KOPT-K1 (cell line): ENCODE data around the gene HPGDS.

Experiments
- H3K27ac ChIP-seq: fragments of 200-600 bp; sonication (generic); 2 replicates; pipeline ENCODE4 v1.5.1; 2016; ENCODE audit warnings: antibody characterized with exemption, mild to moderate bottlenecking, low read depth, low read length; ENCODE audit not compliant: poor library complexity, severe bottlenecking
- H3K36me3 ChIP-seq: fragments of 200-600 bp; sonication (generic); 2 replicates; pipeline ENCODE4 v1.5.1; 2017; ENCODE audit warnings: antibody characterized with exemption, mild to moderate bottlenecking, low read length, moderate library complexity; ENCODE audit not compliant: insufficient read depth
- H3K9me3 ChIP-seq: fragments of 200-600 bp; sonication (generic); 2 replicates; pipeline ENCODE4 v1.5.1; 2017; ENCODE audit warnings: antibody characterized with exemption, low read length, mild to moderate bottlenecking; ENCODE audit not compliant: insufficient read depth, poor library complexity, severe bottlenecking

Gene HPGDS

DNA sequence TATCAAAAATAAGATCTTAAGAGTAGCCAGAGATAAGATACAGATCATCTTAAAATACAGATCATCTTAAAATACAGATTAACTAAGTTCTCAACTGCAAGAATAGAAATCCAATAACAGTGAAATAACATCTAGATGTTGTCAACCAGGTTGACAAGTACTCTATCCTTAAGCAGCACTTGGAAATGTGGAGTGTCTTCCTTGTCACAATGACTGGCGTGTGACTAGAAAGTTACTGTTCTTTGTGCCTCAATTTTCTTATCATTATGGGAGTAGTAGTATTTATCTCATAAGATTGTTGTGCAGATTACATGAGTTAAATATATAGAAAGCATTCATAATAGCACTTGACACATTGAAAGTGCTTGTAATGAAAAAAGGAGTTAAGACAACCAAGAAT lies 25.8 kb upstream of the HPGDS start:
- H3K9me3 ChIP-seq, result no peaks in the 10 kb centered on the region
- no peak overlapping the region for H3K27ac ChIP-seq
- H3K36me3 ChIP-seq, result no peaks in the 10 kb centered on the region

DNA sequence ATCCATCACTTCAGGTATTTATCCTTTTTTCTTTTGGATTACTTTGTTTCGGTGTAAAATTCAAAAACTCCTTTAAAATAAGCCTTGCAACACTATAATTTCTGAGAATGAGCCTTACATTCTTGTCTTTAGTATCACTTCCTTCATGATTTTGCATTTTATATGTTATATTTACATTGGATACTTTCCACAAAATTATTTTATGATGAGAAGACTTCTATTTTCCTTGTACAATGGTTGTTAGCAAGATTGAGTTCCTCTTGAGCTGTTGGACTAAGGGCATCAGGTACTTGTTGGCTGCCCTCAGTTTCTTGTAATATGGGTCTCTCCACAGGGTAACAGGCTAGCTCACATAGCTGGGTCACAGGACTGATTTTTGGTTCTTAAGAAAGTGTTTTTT lies 22.7 kb upstream of the HPGDS start:
- Histone ChIP-seq H3K36me3 (no peaks in the 10 kb centered on the region), H3K9me3 (no peaks in the 10 kb centered on the region), H3K27ac (no peak overlapping the region)

DNA sequence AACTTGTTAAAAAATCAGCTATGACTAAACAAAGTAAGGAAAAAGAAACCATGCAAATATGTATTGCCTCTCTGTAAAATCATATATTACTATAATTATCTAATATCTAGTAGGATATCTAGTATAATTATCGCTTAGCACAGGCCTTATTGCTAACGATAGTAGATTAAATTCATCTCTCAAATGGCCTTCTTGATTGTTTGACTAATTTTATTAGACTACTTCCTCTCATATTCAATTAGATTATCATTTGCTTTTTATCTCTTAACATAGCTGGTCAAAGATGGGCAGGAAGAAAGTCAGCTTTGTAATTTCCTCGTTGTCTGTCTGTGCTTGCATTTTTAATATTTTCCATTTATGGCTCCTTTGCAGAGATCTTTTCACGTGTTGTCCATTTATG lies 21.9 kb upstream of the HPGDS start:
- H3K27ac ChIP-seq, result no peak overlapping the region

DNA sequence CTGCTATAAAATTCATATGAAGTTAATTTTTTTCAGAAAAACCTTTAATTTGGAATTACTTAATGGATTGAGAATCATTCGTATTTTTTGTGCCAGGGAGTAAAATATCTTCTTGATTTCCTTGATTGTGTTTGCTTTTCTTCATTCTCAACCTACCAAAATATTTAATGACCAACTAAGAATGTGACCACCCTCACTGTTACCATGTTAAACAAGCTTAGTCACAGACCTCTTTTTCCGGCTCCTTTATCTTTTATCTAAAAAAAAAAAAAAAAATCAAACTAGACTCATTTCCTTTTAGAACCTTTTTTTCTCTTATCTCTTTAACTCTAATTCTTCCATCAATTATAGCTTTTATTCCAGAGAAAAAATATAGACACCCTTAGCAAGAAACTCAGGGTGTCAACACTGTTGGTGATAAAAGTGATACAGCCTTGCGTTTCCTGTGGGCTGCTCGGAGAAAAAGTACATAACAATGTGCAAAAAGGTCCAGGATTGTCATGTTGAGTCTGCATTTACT lies 20.6 kb upstream of the HPGDS start:
- Histone ChIP-seq H3K27ac (no peak overlapping the region), H3K36me3 (no peaks in the 10 kb centered on the region), H3K9me3 (no peaks in the 10 kb centered on the region)

More for the DNA sequence above, 21.9 kb upstream of the HPGDS start:
- H3K36me3 ChIP-seq, result no peaks in the 10 kb centered on the region
- H3K9me3 ChIP-seq, result no peaks in the 10 kb centered on the region

DNA sequence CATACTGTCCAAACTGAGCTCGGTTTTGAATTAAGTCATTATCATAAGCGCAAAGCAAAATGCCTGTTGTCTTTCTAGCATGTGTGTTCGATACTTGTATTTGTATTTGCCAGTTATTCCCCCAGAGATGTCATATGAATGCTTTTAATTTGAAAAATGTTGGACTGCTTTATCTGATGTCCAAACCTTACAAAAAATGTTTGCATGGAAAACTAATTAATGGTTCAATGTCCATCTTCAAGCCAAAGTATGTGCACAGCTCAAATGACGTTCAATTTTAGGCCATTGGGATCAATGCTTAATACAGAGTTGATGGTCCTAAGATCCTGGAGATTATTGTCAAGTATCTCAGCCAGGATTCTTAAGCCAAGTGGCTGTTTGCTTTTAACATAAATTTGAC lies 17.2 kb upstream of the HPGDS start:
- Histone ChIP-seq H3K9me3 (no peaks in the 10 kb centered on the region), H3K36me3 (no peaks in the 10 kb centered on the region), H3K27ac (no peak overlapping the region)

DNA sequence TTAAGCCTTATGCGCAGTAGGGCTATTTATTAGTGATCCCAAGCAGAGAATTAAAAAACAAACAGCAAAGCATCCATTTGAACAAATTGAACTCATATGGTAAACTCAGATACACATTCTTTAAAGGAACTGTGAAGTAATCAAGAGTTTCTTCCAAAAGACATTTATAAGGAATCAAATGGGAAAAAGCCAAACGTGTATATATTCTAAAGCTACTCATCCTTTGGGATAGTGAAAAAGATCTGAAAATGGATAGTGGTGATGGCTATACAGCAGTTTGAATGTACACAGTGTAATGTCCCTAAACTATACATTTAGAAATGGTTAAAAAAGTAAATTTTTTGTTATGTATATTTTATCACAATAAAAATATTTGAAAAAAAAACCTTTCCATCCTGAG lies 16.6 kb upstream of the HPGDS start:
- Histone ChIP-seq H3K27ac (no peak overlapping the region), H3K9me3 (no peaks in the 10 kb centered on the region), H3K36me3 (no peaks in the 10 kb centered on the region)

DNA sequence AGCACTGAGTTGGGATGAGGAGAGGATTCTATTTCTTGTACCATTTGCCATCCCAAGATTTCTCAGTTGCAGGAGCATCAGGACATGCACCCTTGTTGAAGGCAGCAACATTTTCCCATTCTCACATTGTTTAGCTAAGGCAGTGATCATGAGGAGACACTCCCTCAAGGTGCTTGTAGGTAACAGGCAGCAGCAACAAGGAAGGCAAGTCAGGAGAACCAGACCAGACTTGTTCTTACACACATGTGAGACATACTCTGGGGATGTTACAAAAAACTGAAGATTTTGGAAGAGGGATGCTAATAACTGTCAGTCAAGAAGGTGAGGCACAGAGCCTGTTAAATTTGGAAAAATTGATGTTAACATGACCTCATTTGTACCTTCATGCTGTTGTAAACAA lies 15.5 kb upstream of the HPGDS start:
- H3K36me3 ChIP-seq, result no peaks in the 10 kb centered on the region
- no peak overlapping the region for H3K27ac ChIP-seq
- no peaks in the 10 kb centered on the region for H3K9me3 ChIP-seq

DNA sequence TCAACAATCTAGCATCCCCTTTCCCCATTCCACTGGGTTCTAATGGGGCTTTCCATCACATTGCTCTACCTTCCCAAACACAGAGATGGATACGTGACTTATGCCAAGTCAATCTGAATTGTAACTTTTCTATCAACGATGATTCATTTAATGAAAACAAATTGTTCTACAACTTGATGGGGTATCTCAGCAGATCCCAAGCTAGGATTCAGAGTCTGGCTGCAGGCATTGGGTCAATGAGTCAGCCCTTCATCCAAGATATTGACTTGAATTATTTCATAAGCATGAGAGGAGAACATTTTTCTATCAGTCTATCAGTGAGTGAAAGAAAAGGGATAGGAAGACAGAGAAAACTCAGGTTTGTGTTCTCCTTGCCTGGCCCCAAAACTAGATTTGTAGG lies 15.0 kb upstream of the HPGDS start:
- Histone ChIP-seq H3K27ac (no peak overlapping the region), H3K9me3 (no peaks in the 10 kb centered on the region), H3K36me3 (no peaks in the 10 kb centered on the region)

DNA sequence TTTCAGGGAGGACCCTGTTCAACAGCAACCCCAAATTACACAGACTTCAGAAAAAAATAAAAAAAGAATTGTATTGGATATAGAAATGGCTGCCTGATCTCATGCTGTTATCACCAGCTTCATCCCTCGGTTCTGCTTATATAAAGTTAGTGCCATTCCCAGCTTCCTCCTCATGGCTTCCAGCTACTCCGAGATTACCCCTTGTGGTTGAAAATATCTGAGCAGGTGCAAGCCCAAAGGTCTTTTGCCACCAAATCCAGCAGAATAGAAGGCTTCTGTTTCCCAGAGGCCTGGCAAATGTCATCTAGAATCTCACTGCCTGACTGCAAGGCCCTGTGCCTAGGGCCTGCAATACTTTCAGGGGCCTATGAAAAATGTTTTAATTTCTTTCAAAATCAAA lies 13.8 kb upstream of the HPGDS start:
- no peaks in the 10 kb centered on the region for H3K9me3 ChIP-seq
- no peak overlapping the region for H3K27ac ChIP-seq
- no peaks in the 10 kb centered on the region for H3K36me3 ChIP-seq

DNA sequence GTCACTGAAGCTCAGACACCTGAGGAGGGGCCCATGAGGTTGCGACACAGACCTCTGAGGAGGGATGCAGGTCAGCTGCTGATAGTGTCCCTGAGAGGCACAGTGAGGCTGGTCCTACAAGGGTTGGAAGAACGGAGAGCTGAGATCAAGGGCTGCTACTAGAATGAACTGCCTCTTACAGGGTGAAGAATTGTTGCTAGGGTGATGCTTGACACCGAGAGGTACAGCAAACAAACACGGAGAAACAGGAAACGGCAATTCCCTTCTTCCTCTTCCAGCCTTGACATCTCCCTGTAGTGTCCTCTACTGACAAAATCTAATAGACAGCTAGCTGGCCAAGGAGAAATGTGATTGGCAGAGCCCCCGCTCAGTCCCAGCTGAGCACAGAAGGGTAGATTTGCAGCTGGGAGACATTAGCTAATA lies 11.8 kb upstream of the HPGDS start:
- Histone ChIP-seq H3K9me3 (no peaks in the 10 kb centered on the region), H3K36me3 (no peaks in the 10 kb centered on the region), H3K27ac (no peak overlapping the region)

DNA sequence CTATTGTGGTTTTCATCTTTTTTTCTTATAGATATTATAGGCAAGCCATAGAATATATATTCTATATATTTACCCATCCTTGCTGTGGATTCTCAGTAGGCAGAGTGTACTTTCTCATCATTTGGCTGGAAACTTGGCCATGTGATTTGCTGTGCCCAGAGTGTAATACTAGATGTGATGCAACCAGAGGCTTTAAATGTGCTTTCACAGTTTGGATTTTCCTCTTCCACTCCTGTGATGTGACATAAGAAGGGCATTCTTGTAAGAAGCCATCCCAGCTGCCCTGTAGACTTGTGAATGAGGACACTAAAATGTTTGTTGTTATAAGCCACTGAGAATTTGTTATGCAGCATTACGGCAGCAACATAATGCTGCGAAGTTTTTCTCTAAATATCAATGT lies 10.4 kb upstream of the HPGDS start:
- no peak overlapping the region for H3K27ac ChIP-seq
- H3K36me3 ChIP-seq, result no peaks in the 10 kb centered on the region
- H3K9me3 ChIP-seq, result no peaks in the 10 kb centered on the region

DNA sequence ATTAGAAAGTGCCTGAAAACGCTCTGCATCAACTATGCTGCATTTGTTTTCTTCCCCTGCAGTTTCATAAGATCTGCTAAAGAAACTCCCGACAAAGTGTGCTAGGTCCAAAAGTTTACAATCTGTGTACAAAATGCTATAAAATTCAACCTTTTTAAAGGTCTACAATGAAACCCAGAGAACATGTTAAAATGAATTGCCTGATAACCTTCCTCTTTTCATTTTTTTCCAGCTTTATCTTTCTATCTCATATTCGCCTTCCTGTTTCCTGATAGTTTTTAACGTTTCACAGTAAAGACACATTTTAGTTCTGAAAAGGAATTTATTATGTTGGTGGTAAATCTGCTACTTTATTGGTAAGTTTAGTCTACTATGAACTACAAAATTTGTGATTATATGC lies 9.5 kb upstream of the HPGDS start:
- Histone ChIP-seq H3K36me3 (no peaks in the 10 kb centered on the region), H3K9me3 (no peaks in the 10 kb centered on the region), H3K27ac (no peak overlapping the region)

DNA sequence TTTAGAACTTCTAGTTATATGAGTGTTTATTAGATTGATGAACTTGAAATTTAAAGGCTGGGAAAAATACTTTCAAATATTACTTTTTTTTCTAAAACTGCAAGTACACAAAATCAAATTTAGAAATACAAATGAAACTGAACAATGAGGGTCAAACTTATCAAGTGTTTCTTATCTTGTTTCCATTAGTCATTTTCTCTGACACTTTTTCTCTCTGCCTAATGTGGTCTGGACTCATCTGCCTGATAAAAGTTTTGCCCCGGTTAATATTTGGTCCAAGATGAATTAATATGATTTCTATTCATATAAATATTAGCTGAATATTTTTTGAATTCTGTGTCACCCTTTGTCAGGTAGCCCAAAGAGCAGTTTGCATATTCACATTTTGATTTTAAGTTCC lies 8.7 kb upstream of the HPGDS start:
- Histone ChIP-seq H3K36me3 (no peaks in the 10 kb centered on the region), H3K9me3 (no peaks in the 10 kb centered on the region), H3K27ac (no peak overlapping the region)

DNA sequence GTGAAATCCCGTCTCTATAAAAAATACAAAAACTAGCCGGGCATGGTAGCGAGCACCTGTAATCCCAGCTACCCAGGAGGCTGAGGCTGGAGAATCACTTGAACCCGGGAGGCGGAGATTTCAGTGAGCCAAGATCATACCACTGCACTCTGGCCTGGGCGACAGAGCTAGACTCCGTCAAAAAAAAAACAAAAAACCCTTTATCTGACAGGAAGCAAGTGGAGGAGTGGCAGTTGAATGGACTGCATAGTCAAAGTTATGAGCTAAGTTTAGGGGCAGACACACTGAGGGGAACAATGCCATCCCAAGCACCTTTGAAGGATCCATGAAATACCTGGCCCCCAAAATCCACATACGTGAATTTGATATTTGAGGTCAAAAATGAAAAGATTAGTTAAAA lies 7.5 kb upstream of the HPGDS start:
- H3K36me3 ChIP-seq, result no peaks in the 10 kb centered on the region
- no peak overlapping the region for H3K27ac ChIP-seq
- H3K9me3 ChIP-seq, result no peaks in the 10 kb centered on the region

DNA sequence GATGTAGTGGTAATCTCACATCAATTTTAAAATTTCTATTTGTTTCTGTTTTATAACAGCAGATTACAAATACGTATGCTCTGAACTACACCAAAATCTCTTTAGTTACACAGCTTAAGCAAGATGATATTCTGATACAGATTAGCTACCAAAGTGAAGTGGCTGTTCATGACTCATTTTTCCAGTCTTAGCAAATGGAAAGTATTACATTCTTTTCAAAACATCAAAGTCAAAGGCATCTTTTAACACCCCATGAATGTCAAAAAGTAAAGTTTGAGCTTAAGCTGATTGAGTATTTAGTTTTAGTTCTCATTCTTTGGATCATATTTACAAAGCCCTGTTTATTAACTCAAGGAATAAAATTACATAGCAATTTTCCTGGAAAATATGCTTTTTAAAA lies 6.6 kb upstream of the HPGDS start:
- H3K9me3 ChIP-seq, result no peaks in the 10 kb centered on the region
- H3K27ac ChIP-seq, result no peak overlapping the region
- no peaks in the 10 kb centered on the region for H3K36me3 ChIP-seq

DNA sequence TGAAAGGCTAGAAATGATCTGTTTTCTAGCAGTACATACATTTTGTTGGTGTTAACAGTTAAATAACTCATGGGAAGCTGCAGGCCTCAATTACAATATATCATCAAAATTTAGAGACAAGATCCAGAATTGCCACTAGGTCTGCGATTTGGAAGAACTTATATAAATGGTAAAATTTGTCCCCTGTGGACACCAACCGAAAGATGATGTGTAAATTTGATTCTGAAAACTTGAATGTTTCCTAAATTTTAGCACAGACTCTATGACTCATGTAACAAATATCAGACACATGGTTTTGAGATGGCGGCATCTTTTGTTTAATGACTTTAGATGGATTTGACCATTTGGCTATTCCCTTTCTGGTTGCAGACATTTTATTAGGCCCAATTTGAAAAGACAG lies 6.0 kb upstream of the HPGDS start:
- Histone ChIP-seq H3K36me3 (no peaks in the 10 kb centered on the region), H3K9me3 (no peaks in the 10 kb centered on the region), H3K27ac (no peak overlapping the region)

DNA sequence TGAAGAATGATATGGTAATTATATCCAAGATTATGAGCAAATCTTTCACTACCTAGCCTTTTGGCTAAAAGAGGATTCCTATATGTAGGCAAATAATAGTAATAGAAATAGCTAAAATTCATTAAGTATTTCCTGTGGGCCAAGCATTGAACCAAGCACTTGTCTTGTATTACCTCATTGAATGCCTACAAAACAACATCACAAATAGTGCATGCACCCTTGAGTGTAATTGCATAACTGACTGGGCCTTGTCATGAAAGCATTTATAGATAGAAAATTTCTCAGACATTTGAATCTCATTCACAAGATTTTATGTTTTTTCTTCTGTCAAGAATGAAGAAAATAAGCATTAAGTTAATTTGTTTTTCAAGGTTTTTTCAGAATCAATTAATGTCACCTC lies 3.9 kb upstream of the HPGDS start:
- H3K36me3 ChIP-seq, result no peaks in the 10 kb centered on the region
- H3K27ac ChIP-seq, result no peak overlapping the region
- H3K9me3 ChIP-seq, result no peaks in the 10 kb centered on the region
